Astrocyte of the cerebellum (primary cell): ENCODE data around the gene CPM.
"Not testable (repeated sequence)": the region's sequence is repeated elsewhere in the genome, so short reads cannot be mapped to it uniquely, and the experiment has no call there.

Source experiments
- DNase-seq: peaks from one replicate; pipeline ENCODE4 v3.0.0-alpha.2; 2011; ENCODE audit warnings: low read depth
- H3K4me3 ChIP-seq: 2 replicates; pipeline ENCODE4 v1.5.1; 2011; ENCODE audit warnings: mild to moderate bottlenecking, low read depth, low read length, moderate library complexity
- CTCF ChIP-seq: IDR thresholded peaks from 2 replicates; pipeline ENCODE4 v1.5.1; 2012; ENCODE audit warnings: low read length, low read depth, moderate library complexity, mild to moderate bottlenecking; ENCODE audit errors: missing control alignments
- in situ Hi-C: cut with HindIII; loops from 2 replicates; pipeline ENCODE4 v1.10.0; 2017; ENCODE audit warnings: low sequenced_read_pairs

The CPM gene

GRCh38 chr12:68842784-68843567 is 90.0 kb downstream of the CPM start:
- in situ Hi-C loops: no loop called here
- no peak for TF ChIP-seq CTCF
- DNase-seq: no peak
- H3K4me3 ChIP-seq: no peak overlapping the region

GRCh38 chr12:68842123-68842522 is 90.8 kb downstream of the CPM start:
- in situ Hi-C loops: no loop called here
- no peak for TF ChIP-seq CTCF
- no peak for DNase-seq
- no peak overlapping the region for H3K4me3 ChIP-seq

- no peak overlapping the region for H3K4me3 ChIP-seq
- in situ Hi-C loops: no loop called here
- DNase-seq: no peak
- no peak for TF ChIP-seq CTCF
These were observed 91.3 kb downstream of the CPM start for GRCh38 chr12:68841717-68842116.

- in situ Hi-C loops, H3K4me3 ChIP-seq, DNase-seq: not testable (repeated sequence)
These were observed 91.8 kb downstream of the CPM start for GRCh38 chr12:68841175-68841574.

GRCh38 chr12:68839183-68840147 is 93.5 kb downstream of the CPM start:
- no peak for DNase-seq
- no peak for TF ChIP-seq CTCF
- H3K4me3 ChIP-seq: no peak overlapping the region
- in situ Hi-C loops: no loop called here

- no peak overlapping the region for H3K4me3 ChIP-seq
- DNase-seq: no peak
- in situ Hi-C loops: no loop called here
- TF ChIP-seq CTCF: no peak
These were observed 94.7 kb downstream of the CPM start for GRCh38 chr12:68838046-68838886.
